Regular cardiac myocyte (primary cell): ENCODE results near the gene ZKSCAN7. TPM values are rescaled to one million over a fixed set of nuclear protein-coding genes. Genes with fewer than 3 reads are reported as not detected.

Experiments
- total RNA-seq: library from RNA; depleted of rRNA; stranded (reverse); fragments of >200 nt; gene quantifications from 2 replicates; pipeline ENCODE4 v1.2.3, GENCODE V29; 2014

ZKSCAN7 gene
- total RNA-seq: 5.2 and 7.0 TPM in 2 replicates

DNA sequence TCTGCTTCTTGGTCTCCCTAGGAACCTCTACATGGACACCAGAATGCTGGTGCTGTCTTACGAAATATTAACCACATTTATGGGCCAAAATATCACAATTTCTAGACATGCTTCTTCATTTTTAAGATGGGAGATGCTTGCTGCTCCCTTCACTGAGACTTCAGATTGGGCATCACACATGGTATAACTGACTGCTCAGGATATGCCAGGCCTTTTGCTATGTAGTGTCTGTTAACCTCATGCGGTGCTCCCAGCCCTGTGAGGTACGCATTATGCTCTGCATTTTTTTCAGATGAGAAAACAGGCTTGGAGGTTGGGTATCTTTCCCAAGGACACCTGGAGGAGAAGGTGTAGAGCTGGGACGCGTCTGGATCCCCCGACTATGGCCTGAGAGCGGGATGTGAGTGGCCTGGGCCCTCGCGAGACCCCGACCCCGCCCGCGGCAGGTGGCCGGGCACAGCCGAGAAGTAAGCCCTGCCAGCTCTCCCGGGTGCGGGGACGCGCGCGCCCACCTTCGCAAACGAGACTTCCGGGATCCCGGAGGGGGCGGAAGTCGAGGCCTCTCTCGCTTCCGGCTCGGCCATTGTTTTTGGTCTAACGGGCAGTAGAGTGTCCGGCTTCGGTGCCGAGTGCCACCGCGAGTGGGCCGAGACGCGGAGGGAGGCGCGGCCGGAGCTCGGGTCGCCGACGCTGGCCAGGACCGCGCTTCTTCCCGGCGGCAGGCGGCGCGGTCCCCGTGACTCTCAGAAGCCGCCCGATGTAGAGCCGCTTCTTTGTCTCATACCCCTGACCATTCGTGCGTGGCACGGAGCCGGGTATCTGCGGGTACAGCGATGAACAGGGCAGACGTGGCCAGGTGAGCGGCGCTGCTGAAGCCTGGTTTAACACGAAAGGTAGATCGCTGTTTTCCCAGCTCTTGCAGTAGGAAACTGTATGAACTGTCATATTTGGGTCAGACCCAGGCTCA is at the start of gene ZKSCAN7:
ZKSCAN7 (plus strand) TSS at position 568 of the 967 bp plus-strand sequence. CDS start 1,855 bp downstream, outside the sequence.

DNA sequence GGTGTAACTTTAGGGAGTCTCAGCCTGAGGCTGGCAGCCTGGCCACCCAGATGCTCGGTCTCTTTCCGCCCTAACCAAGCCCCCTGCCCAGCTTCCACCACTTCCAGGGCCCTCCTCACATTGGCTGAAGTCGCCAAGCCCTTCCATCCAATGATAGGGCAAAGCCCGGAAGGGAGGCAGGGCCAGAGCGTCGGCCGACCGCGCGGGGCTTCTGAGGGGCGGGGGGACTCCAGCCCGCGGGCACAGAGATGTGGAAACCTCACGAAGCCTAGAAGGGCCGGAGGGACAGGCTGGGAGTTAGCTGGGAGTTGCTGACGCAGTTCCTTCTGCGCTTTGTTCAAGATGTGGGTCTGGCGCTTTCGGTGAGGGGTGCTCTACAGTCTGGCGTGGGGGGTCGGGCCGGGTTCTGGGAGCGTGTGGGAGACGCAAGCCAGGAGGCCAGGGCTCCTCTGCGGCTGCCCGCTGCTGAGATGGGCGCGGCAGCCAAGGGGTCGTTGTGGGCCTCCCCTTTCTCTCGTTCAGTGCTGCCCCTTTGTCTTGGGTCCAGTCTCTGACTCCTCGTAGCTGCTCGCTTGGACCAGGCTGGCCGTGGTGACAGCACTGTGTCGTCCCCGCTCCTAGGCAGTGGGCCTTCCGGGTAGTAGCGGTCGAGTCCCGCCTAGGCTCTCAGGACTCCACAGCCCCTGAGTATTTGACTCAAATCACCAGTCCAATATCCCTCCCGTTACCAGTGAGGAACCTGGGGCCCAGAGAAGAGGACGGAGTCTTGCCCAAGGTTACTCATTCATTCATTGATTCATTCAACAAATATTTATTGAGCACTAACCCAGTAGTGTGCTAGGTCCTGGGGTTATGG is 29.9 kb downstream of the ZKSCAN7 start, which contains the start of gene ZNF660:
ZNF660 (plus strand) TSS at position 319 of the 856 bp plus-strand sequence. CDS start 9,230 bp downstream, outside the sequence.

Other genes starting within 250 kb of the ZKSCAN7 start
- 19.6 and 36.6 TPM in 2 replicates for gene TCAIM, start 216.4 kb upstream of the ZKSCAN7 start, total RNA-seq
- gene ZNF445, start 77.5 kb upstream of the ZKSCAN7 start, total RNA-seq: 6.8 and 8.4 TPM in 2 replicates
- 0.77 and 3.1 TPM in 2 replicates for gene ZNF660, start 29.8 kb downstream of the ZKSCAN7 start, total RNA-seq
- 16.9 and 17.8 TPM in 2 replicates for gene ZNF197, start 69.8 kb downstream of the ZKSCAN7 start, total RNA-seq
- gene ZNF35, start 93.5 kb downstream of the ZKSCAN7 start, total RNA-seq: 9.9 and 12.1 TPM in 2 replicates
- 4.0 and 5.9 TPM in 2 replicates for gene ZNF502, start 157.5 kb downstream of the ZKSCAN7 start, total RNA-seq
- 4.5 and 5.2 TPM in 2 replicates for gene ZNF501, start 174.4 kb downstream of the ZKSCAN7 start, total RNA-seq
- gene KIAA1143, start 206.4 kb downstream of the ZKSCAN7 start, total RNA-seq: 16.9 and 22.0 TPM in 2 replicates
- gene KIF15, start 206.6 kb downstream of the ZKSCAN7 start, total RNA-seq: 3.1 and 19.0 TPM in 2 replicates